HepG2 (cell line): ENCODE measurements around the gene UPK1A. TPM values are rescaled to one million over a fixed set of nuclear protein-coding genes. Genes with fewer than 3 reads are reported as not detected.

Experiments
- ATF7-NPFF ChIP-seq: sonication (generic); formaldehyde crosslinking; IDR thresholded peaks from 2 replicates; pipeline ENCODE4 v1.8.1; 2023; ENCODE audit warnings: mild to moderate bottlenecking, low read depth, missing genetic modification reagents, moderate library complexity
- NR1H2 ChIP-seq: sonication (generic); formaldehyde crosslinking; IDR thresholded peaks from 2 replicates; pipeline ENCODE4 v1.8.1; 2022; ENCODE audit warnings: low read depth, missing genetic modification reagents, borderline replicate concordance
- YEATS2 ChIP-seq: sonication (generic); formaldehyde crosslinking; IDR thresholded peaks from 2 replicates; pipeline ENCODE4 v1.4.0; 2020; ENCODE audit warnings: missing genetic modification reagents, borderline replicate concordance
- polyA plus RNA-seq, 8 experiments: library from polyadenylated mRNA; depleted of rRNA in 3 of 8; stranded (reverse) in 7 of 8; unstranded in 1 of 8; fragments of >200 nt; fragmentation: Illumina TruSeq in 4 of 8; extraction: Trizol in 4 of 8; gene quantifications; 2 replicates each; pipeline versions ENCODE4 v1.2.1 to v1.2.3, GENCODE V29; 2011 to 2016; ENCODE audit warnings: low read depth in 4 of 8, missing spikeins in 1 of 8, mixed read lengths in 1 of 8; ENCODE audit not compliant: insufficient read depth in 1 of 8
- total RNA-seq, 5 experiments: library from RNA; depleted of rRNA; stranded (reverse); fragments of >200 nt; fragmentation: Illumina TruSeq; extraction: Trizol; gene quantifications; 2 replicates each; pipeline ENCODE4 v1.2.3, GENCODE V29; 2016; ENCODE audit warnings: low read depth in 1 of 5
- TF ChIP-seq, protein P1 (sequence below): sonication (generic); formaldehyde crosslinking; IDR thresholded peaks from 2 replicates; pipeline ENCODE4 v1.5.0; 2020; ENCODE audit warnings: missing genetic modification reagents
- TF ChIP-seq, protein P2 (sequence below), 2 experiments: sonication (generic) in 1 of 2; formaldehyde crosslinking in 1 of 2; IDR thresholded peaks; 2 replicates each; pipeline versions ENCODE4 v1.4.0 to v1.6.1; 2018 to 2020; ENCODE audit warnings: missing genetic modification reagents in 2 of 2, borderline replicate concordance in 1 of 2, low read depth in 1 of 2, mild to moderate bottlenecking in 1 of 2, missing biosample characterization in 1 of 2
- TF ChIP-seq, protein P3 (sequence below): IDR thresholded peaks from 2 replicates; pipeline ENCODE4 v1.6.1; 2012; ENCODE audit warnings: inconsistent platforms
- TF ChIP-seq, protein P4 (sequence below): sonication (generic); formaldehyde crosslinking; IDR thresholded peaks from 2 replicates; pipeline ENCODE4 v1.4.0; 2020; ENCODE audit warnings: missing genetic modification reagents
- TF ChIP-seq, protein P5 (sequence below): sonication (generic); formaldehyde crosslinking; IDR thresholded peaks from 2 replicates; pipeline ENCODE4 v1.4.0; 2020; ENCODE audit warnings: mild to moderate bottlenecking, missing genetic modification reagents

The UPK1A gene
- total and polyA plus RNA-seq, 2 of the 13 experiments (the other 11 are each of a cell fraction or from before 2014, with no cell fraction given): 2.9 TPM; not detected in 1

DNA sequence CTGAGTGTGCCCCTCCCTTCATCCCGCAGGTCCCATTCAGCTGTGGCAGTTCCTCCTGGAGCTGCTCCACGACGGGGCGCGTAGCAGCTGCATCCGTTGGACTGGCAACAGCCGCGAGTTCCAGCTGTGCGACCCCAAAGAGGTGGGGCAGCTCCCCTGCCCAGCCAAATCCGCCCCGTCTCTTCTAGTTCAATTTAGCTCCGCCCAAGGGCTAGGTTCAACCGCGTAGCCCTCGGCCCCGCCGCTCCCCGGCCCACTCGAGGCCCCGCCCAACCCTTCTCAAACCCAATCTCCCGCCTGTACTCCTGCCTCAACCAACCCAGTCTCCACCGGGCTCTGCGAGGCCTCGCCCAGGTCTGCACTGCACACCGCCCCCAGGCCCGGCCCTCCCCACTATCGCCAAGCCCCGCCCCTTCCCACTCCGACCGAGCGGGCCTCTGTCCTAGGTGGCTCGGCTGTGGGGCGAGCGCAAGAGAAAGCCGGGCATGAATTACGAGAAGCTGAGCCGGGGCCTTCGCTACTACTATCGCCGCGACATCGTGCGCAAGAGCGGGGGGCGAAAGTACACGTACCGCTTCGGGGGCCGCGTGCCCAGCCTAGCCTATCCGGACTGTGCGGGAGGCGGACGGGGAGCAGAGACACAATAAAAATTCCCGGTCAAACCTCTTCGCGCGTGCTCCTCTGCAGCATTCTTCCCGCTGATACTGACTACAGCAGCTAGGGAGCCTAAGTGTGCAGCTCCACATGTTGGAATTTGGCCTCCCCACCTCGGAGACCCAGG is 21.9 kb upstream of the UPK1A start (continued):
- TF ChIP-seq NR1H2 (CRISPR knock-in tag): no peak
- TF ChIP-seq, protein P1, sequence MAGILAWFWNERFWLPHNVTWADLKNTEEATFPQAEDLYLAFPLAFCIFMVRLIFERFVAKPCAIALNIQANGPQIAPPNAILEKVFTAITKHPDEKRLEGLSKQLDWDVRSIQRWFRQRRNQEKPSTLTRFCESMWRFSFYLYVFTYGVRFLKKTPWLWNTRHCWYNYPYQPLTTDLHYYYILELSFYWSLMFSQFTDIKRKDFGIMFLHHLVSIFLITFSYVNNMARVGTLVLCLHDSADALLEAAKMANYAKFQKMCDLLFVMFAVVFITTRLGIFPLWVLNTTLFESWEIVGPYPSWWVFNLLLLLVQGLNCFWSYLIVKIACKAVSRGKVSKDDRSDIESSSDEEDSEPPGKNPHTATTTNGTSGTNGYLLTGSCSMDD (CRISPR knock-in tag): no peak
- TF ChIP-seq, protein P2, sequence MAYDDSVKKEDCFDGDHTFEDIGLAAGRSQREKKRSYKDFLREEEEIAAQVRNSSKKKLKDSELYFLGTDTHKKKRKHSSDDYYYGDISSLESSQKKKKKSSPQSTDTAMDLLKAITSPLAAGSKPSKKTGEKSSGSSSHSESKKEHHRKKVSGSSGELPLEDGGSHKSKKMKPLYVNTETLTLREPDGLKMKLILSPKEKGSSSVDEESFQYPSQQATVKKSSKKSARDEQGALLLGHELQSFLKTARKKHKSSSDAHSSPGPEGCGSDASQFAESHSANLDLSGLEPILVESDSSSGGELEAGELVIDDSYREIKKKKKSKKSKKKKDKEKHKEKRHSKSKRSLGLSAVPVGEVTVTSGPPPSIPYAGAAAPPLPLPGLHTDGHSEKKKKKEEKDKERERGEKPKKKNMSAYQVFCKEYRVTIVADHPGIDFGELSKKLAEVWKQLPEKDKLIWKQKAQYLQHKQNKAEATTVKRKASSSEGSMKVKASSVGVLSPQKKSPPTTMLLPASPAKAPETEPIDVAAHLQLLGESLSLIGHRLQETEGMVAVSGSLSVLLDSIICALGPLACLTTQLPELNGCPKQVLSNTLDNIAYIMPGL (CRISPR knock-in tag; IDR thresholded peaks at IDR 0.05; ENCODE audit: borderline replicate concordance in 1 of 2, low read depth in 1 of 2): 0 out of 4 replicates have a peak, but pooled peaks of 1 of the 2 experiments have one; percentile 52
- TF ChIP-seq, protein P3, sequence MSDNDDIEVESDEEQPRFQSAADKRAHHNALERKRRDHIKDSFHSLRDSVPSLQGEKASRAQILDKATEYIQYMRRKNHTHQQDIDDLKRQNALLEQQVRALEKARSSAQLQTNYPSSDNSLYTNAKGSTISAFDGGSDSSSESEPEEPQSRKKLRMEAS: peak; percentile 53
- TF ChIP-seq YEATS2: no peak
- TF ChIP-seq, protein P4, sequence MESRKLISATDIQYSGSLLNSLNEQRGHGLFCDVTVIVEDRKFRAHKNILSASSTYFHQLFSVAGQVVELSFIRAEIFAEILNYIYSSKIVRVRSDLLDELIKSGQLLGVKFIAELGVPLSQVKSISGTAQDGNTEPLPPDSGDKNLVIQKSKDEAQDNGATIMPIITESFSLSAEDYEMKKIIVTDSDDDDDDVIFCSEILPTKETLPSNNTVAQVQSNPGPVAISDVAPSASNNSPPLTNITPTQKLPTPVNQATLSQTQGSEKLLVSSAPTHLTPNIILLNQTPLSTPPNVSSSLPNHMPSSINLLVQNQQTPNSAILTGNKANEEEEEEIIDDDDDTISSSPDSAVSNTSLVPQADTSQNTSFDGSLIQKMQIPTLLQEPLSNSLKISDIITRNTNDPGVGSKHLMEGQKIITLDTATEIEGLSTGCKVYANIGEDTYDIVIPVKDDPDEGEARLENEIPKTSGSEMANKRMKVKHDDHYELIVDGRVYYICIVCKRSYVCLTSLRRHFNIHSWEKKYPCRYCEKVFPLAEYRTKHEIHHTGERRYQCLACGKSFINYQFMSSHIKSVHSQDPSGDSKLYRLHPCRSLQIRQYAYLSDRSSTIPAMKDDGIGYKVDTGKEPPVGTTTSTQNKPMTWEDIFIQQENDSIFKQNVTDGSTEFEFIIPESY (CRISPR knock-in tag): no peak
- TF ChIP-seq, protein P5, sequence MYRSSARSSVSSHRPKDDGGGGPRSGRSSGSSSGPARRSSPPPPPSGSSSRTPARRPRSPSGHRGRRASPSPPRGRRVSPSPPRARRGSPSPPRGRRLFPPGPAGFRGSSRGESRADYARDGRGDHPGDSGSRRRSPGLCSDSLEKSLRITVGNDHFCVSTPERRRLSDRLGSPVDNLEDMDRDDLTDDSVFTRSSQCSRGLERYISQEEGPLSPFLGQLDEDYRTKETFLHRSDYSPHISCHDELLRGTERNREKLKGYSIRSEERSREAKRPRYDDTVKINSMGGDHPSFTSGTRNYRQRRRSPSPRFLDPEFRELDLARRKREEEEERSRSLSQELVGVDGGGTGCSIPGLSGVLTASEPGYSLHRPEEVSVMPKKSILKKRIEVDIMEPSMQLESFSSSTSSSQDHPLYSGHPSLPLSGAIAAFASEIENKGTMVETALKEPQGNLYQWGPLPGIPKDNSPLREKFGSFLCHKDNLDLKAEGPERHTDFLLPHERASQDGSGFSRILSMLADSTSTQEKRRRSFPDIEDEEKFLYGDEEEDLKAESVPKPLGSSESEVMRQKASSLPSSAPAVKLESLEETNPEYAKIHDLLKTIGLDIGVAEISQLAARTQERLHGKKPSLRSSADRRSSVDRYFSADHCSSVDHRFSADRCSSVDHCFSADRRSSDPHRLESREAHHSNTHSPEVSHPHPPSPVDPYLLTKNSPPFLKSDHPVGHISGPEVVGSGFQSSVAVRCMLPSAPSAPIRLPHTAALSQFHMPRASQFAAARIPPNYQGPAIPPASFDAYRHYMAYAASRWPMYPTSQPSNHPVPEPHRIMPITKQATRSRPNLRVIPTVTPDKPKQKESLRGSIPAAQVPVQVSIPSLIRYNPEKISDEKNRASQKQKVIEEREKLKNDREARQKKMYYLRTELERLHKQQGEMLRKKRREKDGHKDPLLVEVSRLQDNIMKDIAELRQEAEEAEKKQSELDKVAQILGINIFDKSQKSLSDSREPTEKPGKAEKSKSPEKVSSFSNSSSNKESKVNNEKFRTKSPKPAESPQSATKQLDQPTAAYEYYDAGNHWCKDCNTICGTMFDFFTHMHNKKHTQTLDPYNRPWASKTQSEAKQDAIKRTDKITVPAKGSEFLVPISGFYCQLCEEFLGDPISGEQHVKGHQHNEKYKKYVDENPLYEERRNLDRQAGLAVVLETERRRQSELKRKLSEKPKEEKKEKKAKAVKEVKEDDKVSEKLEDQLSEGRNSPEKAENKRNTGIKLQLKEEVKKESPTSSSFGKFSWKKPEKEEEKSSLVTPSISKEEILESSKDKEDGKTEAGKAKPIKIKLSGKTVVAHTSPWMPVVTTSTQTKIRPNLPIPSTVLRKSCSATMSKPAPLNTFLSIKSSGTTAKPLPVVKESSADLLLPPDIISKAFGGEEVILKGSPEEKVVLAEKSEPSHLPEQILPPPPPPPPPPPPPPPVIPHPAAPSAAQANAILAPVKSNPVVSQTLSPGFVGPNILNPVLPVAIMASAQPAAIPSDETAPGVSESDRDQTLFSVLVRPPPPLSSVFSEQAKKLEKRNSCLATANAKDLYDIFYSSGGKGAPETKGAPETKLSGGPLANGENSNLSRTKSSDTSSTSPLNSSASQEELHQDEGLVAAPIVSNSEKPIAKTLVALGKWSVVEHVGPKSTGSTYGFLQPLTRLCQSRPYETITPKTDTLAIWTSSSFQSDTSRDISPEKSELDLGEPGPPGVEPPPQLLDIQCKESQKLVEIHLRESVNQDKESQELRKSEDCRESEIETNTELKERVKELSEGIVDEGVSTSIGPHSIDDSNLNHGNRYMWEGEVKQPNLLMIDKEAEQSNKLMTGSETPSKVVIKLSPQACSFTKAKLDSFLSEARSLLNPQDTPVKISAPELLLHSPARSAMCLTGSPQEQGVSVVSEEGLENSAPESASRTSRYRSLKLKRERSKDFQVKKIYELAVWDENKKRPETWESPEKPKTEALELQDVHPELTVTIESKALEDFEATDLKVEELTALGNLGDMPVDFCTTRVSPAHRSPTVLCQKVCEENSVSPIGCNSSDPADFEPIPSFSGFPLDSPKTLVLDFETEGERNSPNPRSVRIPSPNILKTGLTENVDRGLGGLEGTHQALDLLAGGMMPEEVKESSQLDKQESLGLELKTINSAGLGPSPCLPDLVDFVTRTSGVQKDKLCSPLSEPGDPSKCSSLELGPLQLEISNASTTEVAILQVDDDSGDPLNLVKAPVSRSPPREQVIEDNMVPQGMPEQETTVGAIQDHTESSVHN (CRISPR knock-in tag): no peak; the same call in 1 of the 2 replicates
- TF ChIP-seq ATF7-NPFF (CRISPR knock-in tag): 0 out of 2 replicates have a peak, but pooled peaks have one; percentile 64
